Measurements from ENCODE around the gene TRPC3.

- TF ChIP-seq, protein P1, sequence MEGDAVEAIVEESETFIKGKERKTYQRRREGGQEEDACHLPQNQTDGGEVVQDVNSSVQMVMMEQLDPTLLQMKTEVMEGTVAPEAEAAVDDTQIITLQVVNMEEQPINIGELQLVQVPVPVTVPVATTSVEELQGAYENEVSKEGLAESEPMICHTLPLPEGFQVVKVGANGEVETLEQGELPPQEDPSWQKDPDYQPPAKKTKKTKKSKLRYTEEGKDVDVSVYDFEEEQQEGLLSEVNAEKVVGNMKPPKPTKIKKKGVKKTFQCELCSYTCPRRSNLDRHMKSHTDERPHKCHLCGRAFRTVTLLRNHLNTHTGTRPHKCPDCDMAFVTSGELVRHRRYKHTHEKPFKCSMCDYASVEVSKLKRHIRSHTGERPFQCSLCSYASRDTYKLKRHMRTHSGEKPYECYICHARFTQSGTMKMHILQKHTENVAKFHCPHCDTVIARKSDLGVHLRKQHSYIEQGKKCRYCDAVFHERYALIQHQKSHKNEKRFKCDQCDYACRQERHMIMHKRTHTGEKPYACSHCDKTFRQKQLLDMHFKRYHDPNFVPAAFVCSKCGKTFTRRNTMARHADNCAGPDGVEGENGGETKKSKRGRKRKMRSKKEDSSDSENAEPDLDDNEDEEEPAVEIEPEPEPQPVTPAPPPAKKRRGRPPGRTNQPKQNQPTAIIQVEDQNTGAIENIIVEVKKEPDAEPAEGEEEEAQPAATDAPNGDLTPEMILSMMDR (IDR thresholded peaks at IDR 0.05): no peak
- TF ChIP-seq POLR2A (IDR thresholded peaks at IDR 0.05): no peak
These were observed 5.4 kb upstream of the TRPC3 start for GRCh38 chr4:121957266-121957665.
